Measurements from ENCODE around the gene DEPP1. TPM values are rescaled to one million over a fixed set of nuclear protein-coding genes. Genes with fewer than 3 reads are reported as not detected.

The DEPP1 gene
- polyA plus RNA-seq, 1 donor from 2014 or later = 4.3 TPM

- no peaks in the 10 kb centered on the region for H3K36me3 ChIP-seq (ENCODE audit: insufficient read depth, low read length)
- no peak overlapping the region for H3K27ac ChIP-seq (ENCODE audit: low read length)
- no peaks in the 10 kb centered on the region for H4K20me1 ChIP-seq (ENCODE audit: insufficient read depth)
- TF ChIP-seq REST (IDR thresholded peaks at IDR 0.05; ENCODE audit: borderline replicate concordance) = no peak
- no peak for TF ChIP-seq RAD21 (conservative IDR thresholded peaks at IDR 0.05)
- no peak for TF ChIP-seq POLR2AphosphoS5 (IDR thresholded peaks at IDR 0.05)
- TF ChIP-seq MXI1 (conservative IDR thresholded peaks at IDR 0.05; ENCODE audit: poor library complexity, severe bottlenecking) = no peak
- no peak for TF ChIP-seq EP300 (conservative IDR thresholded peaks at IDR 0.05; ENCODE audit: poor library complexity, severe bottlenecking)
- H3K27me3 ChIP-seq (ENCODE audit: insufficient read depth, low read depth, low read length) = no peaks in the 10 kb centered on the region
- H3K79me2 ChIP-seq (replicated peaks; ENCODE audit: insufficient read depth, low read length) = no peaks in the 10 kb centered on the region
- no peak overlapping the region for H2AFZ ChIP-seq (ENCODE audit: low read depth, low read length)
- H3K9me3 ChIP-seq (ENCODE audit: low read length) = no peaks in the 10 kb centered on the region
- no peaks in the 10 kb centered on the region for H3K9me2 ChIP-seq (ENCODE audit: insufficient read depth, low read length)
- no peak overlapping the region for H3K9ac ChIP-seq (ENCODE audit: low read length)
- no peak overlapping the region for H3K4me2 ChIP-seq (ENCODE audit: low read length)
- peak overlapping the region; percentile 19 for H3K4me3 ChIP-seq (ENCODE audit: low read length)
- H3F3A ChIP-seq (ENCODE audit: insufficient read depth, low read length, poor library complexity, severe bottlenecking) = no peaks in the 10 kb centered on the region
These were observed 4.5 kb downstream of the DEPP1 start for GRCh38 chr10:44974082-44974627.

- H3K27ac ChIP-seq (ENCODE audit: low read length) = no peak overlapping the region
- H3K27me3 ChIP-seq (ENCODE audit: insufficient read depth, low read depth, low read length) = no peaks in the 10 kb centered on the region
- H3K36me3 ChIP-seq (ENCODE audit: insufficient read depth, low read length) = no peaks in the 10 kb centered on the region
- H3F3A ChIP-seq (ENCODE audit: insufficient read depth, low read length, poor library complexity, severe bottlenecking) = no peaks in the 10 kb centered on the region
- no peak overlapping the region for H3K4me2 ChIP-seq (ENCODE audit: low read length)
- no peak for TF ChIP-seq MXI1 (conservative IDR thresholded peaks at IDR 0.05; ENCODE audit: poor library complexity, severe bottlenecking)
- TF ChIP-seq REST (IDR thresholded peaks at IDR 0.05; ENCODE audit: borderline replicate concordance) = no peak
- TF ChIP-seq EZH2 (IDR thresholded peaks at IDR 0.05; ENCODE audit: borderline replicate concordance, insufficient read depth, low read length, poor library complexity, severe bottlenecking) = no peak
- TF ChIP-seq POLR2AphosphoS5 (IDR thresholded peaks at IDR 0.05) = no peak
- no peak for TF ChIP-seq RAD21 (conservative IDR thresholded peaks at IDR 0.05)
- no peak for TF ChIP-seq EP300 (conservative IDR thresholded peaks at IDR 0.05; ENCODE audit: poor library complexity, severe bottlenecking)
- TF ChIP-seq SMC3 (conservative IDR thresholded peaks at IDR 0.05; ENCODE audit: poor library complexity) = no peak
- TF ChIP-seq CTCF (IDR thresholded peaks at IDR 0.05; ENCODE audit: poor library complexity, severe bottlenecking) = no peak
- TF ChIP-seq TAF1 (IDR thresholded peaks at IDR 0.05; ENCODE audit: low read depth) = no peak
- H3K79me2 ChIP-seq (replicated peaks; ENCODE audit: insufficient read depth, low read length) = no peaks in the 10 kb centered on the region
- no peak overlapping the region for H3K9ac ChIP-seq (ENCODE audit: low read length)
- no peaks in the 10 kb centered on the region for H3K9me3 ChIP-seq (ENCODE audit: low read length)
- H4K20me1 ChIP-seq (ENCODE audit: insufficient read depth) = no peaks in the 10 kb centered on the region
- no peak overlapping the region for H3K4me3 ChIP-seq (ENCODE audit: low read length)
- H3K9me2 ChIP-seq (ENCODE audit: insufficient read depth, low read length) = no peaks in the 10 kb centered on the region
- H2AFZ ChIP-seq (ENCODE audit: low read depth, low read length) = no peak overlapping the region
These were observed 5.1 kb downstream of the DEPP1 start for GRCh38 chr10:44973323-44974081.
